Measurements from ENCODE around the gene RTN4R. TPM values are rescaled to one million over a fixed set of nuclear protein-coding genes. Genes with fewer than 3 reads are reported as not detected.
A peak's percentile ranks its signal among the peaks of the same experiment; 100 is the strongest.
"Not testable (repeated sequence)": the region's sequence is repeated elsewhere in the genome, so short reads cannot be mapped to it uniquely, and the experiment has no call there.

Gene RTN4R
- total RNA-seq, 1 experiment from 2014 or later: 11.9 TPM

DNA sequence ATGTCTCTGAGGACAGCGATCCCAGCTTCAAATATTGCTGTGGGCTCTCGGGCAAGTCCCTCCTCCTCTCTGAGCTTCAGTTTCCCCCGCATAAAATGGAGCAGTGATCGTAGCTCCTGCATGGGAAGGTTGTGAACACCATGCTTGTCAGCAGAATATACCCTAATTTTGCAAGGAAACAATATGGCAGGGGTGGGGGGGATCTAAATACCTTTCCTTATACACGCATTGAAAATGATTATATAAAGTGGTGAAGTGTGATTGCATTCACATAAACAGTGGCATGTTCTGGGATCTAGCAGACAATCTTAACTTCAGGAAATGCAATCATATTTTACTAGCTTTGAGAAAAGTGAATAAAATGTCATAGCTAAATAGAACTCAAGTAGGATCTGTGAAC lies 24.0 kb upstream of the RTN4R start:
- no peak for DNase-seq (ENCODE audit: low read depth)
- in situ Hi-C loops (cut with HindIII; ENCODE audit: low pct_unique_long_range_greater_than_20kb, low sequenced_read_pairs): no loop called here

DNA sequence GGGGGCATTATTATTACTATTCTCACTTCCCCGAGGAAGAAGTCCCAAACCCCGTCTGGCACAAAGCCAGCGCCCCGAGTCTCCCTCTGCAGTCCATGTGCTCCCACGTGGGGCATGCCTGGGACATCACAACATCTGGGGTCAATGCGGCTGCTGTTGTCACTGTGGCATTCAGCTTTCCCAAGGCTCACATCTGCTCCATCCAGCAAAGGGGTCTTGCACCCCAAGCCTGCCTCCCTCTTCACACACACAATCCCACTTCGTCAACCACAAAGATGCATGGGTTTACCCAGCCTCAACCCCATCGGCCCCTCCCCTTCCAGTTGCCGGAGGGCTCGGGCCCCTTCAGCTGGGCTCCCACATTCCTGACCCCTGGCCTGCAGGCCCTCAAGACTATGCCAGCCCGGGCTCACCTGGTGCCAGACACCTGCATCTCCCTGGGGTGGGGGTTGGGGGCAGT lies 23.5 kb upstream of the RTN4R start:
- in situ Hi-C loops (cut with HindIII; ENCODE audit: low pct_unique_long_range_greater_than_20kb, low sequenced_read_pairs): no loop called here
- DNase-seq (ENCODE audit: low read depth): no peak

DNA sequence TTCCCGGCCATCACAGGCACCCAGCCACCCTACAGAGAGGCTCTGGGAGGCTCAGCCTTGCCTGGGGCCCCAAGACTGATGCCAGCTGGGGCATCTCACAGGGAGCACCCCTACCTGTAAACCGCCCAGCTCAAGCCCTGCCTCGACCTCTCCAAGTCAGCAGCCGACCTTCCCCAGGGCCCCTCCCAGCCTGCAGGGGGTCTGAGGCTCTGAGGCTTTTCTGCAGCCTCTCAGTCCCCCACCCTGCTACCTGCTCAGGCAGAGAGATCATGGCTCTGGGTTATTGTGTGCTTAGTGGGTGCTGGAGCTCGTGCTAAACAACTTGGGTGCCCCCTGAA lies 23.1 kb upstream of the RTN4R start:
- in situ Hi-C loops (cut with HindIII; ENCODE audit: low pct_unique_long_range_greater_than_20kb, low sequenced_read_pairs): no loop called here
- DNase-seq (ENCODE audit: low read depth): no peak

DNA sequence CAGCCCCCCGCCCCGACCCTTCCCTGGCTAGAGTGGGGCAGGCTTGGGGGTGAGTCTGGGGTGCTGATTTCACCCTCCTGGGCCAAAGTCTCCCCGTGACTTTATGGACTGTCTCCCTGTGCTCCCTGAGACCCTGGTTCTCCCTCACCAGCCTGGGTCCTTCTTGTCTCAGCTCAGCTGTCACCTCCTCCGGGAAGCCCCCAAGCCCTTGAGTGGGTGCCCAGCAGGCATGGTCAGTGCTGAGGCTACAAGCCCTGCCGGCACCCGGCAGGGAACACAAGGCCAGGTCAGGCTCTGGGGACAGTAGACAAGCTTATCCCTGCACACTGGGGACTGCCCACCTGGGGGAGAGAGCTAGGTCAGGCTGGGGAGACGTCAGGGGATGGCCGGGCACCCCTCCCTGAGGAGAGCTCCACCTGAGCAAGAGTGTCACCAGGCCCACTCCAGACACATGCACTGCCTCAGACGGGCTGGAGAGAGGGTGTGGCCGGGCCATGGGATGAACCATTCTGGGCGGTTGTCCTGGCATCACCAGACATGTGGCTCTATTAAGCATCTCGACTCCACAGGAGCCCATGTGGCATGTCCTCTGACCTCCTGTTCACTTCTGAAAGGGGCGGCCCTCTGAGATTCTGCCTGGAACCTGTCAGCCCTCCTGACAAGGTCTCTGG lies 22.6 kb upstream of the RTN4R start:
- in situ Hi-C loops (cut with HindIII; ENCODE audit: low pct_unique_long_range_greater_than_20kb, low sequenced_read_pairs): no loop called here
- no peak for DNase-seq (ENCODE audit: low read depth)

DNA sequence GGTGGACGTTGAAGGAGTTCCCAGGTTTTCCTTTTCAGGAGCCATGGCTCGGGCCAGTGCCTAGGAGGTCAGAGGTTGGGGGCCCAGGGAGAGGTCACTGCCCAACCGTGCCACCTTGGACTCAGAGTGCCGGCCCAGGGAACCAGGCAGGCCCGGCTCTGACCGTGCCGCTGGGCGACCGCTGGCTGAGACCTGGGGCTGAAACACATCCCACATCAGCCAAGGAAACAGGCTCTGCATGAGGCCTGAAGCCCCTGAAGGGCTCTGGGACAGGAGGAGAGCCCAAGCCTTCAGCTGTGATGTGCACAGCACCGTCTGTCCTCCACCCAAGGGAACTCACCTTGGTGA lies 21.9 kb upstream of the RTN4R start:
- in situ Hi-C loops (cut with HindIII; ENCODE audit: low pct_unique_long_range_greater_than_20kb, low sequenced_read_pairs): no loop called here
- DNase-seq (ENCODE audit: low read depth): no peak

DNA sequence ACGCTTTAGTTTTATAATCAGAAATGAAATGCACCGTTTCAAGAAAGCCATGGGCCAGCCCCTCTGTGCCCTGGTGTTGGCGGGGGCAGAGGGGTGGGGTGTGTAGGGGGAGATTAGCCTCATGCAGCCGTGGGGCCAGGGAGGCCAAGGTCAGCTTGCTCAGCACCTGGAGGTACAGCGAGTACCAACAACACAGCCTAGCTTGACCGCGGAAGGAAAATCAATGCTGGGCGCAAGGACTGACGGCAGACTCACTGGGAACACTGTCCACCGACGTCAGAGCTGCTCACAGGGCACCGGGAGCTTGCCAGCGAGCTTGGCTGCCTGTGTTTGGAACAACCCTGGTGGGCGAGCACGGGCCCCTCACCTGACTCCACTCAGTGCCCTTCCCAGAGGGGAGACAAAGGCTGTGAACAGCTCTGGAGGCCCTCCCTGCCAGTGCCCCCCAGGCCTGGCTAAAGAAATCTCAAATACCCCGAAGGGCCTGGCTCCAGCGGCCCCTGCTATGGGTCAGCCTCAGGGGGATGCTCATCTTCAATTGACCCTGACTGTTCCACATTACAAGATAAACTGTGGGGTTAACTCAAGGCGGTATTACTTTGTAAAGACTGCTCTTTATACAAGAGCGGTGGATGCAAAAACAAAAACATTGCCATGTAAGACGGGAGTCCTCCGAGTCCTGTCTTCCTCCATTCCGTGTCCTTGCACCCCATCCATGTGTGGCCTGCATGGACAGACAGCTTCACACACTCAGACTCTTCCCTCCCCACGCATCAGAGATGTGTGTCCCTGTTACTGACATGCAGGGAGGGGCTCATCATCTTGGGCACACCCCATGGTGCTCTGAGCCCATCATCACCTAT lies 21.3 kb upstream of the RTN4R start:
- in situ Hi-C loops (cut with HindIII; ENCODE audit: low pct_unique_long_range_greater_than_20kb, low sequenced_read_pairs); DNase-seq (ENCODE audit: low read depth): not testable (repeated sequence)

DNA sequence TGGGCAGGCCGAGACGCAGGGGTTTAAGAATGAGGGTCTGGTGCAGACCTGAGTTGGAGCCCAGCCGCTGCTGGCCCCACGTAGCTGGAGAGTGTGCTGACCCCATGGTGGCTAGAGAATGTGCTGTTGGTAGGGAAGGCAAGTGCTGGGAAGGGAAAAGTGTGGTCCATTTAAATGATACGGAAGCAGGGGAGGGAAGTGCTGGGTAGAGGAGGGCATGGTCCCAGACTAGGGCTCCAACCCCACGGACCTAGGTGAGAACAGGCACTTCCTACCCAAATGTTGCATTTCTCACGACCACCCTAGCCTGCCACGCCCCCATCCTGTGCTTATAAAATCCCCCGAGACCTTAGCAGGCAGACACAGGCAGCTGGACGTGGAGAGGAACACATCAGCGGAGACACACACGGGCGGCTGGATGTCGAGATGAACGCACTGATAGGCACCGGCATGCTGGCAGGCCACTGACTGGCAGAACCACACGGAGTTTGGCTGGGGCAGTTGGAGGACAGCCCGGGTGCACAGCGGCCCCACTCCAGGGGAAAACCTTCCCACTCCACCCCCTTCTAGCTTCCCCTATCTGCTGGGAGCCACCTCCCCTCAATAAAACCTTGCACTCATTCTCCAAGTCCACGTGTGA lies 18.8 kb upstream of the RTN4R start:
- DNase-seq (ENCODE audit: low read depth); in situ Hi-C loops (cut with HindIII; ENCODE audit: low pct_unique_long_range_greater_than_20kb, low sequenced_read_pairs): not testable (repeated sequence)

DNA sequence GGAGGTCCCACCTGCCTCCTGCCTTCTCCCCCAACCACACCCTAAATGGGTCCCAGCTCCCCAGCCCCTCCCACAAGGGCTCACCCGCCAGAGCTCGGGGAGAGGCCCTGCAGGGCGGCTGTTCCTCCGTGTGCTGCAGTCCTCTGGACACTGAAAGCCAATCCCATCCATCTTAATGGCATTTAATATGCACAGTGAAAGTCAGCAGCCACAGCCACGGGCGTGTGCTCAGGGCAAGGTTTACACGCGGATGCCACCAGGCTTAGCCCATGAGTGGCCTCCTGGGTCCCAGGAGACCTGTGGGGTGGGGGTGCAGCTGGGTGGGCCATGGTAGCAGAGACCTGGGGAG lies 18.2 kb upstream of the RTN4R start:
- in situ Hi-C loops (cut with HindIII; ENCODE audit: low pct_unique_long_range_greater_than_20kb, low sequenced_read_pairs); DNase-seq (ENCODE audit: low read depth): not testable (repeated sequence)

DNA sequence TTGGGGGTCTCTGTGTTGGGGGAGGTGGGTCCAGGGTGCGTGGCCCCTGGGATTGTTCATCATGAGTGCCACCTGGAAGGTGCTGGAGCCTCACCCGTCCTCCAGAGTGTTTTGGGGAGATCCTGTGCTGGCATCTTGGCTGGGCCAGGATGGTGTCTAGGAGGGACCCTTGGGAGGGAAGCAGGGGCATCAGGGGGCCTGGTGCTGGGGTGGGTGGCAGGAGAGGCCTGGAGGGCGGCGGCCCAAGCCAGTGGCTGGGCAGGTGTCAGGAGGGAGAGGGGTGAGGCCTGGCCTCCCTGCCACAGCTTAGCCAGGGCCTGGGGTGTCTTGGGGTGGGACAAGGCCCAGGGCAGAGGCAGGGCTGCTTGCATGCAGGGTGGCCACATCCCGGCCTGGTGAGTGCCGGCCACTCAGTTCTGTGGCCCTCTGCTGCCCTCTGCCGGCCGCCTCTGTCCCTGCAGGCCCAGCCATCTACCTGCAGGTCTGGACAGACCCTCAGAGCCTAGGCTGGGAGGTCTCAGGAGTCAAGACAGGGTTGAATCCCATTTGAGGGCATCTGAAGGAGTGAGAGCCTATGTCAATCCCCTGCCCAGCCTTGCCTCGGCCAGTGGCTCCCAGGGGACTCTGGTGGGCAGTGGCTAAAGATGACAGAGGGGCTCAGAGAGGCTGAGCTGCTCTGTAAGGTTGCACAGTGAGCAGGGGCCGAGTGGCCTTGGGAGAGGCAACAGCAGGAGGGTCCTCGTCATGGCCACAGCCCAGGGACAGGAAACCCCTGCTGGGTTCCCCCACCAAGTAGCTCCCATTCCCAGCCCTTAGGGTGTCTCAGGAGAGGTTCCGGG lies 17.6 kb upstream of the RTN4R start:
- in situ Hi-C loops (cut with HindIII; ENCODE audit: low pct_unique_long_range_greater_than_20kb, low sequenced_read_pairs): not testable (repeated sequence)
- DNase-seq (ENCODE audit: low read depth): peak; percentile 44

DNA sequence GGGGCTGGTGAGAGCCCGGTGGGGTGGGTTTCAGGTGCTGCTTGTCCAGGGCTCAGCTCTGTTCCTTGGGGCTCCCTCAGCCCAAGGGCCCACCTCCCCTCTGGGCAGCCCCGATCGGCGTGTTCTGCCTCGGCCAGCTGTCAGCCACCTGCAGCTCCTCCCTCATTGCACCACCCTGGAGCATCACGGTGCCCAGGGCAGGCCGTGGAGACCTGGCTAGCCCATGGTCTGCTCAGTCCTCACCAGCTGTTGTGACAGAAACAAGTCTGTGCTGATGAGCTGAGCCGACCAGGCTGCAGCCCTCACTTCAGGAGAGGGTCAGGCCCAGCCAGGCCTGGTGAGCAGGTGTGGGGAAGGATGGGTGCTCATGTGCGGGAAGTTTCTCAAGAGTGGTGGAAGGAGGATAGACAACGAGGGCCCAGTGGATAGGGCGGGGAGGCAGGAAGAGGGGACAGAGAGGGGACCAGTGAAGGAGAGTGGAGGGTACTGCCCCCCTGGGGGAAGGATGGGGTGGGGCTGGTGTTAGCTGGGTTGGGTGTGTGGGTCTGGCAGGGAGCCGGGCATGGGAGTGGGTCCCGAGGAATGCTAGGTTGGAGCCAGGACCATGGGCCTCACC lies 16.5 kb upstream of the RTN4R start:
- in situ Hi-C loops (cut with HindIII; ENCODE audit: low pct_unique_long_range_greater_than_20kb, low sequenced_read_pairs): no loop called here

DNA sequence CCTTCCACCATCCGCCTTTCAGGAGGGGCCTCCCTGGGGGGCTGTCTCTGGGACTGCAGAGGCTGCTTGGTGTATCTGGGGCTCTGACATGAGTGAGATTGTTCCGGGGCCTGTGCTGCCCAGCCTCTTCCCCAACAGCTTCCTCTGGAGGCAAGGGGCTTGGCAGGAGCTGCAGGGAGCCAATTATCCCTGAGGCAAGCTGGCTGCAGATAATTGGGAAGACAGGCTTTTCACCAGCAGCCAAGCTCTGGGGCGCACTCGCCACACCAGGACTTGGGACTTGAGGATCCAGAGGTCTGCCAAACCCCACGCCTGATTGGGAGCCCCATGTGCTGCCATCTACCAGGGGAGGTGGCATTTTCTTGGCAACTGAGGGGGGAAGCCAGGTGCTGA lies 15.6 kb upstream of the RTN4R start:
- in situ Hi-C loops (cut with HindIII; ENCODE audit: low pct_unique_long_range_greater_than_20kb, low sequenced_read_pairs): no loop called here

More for the DNA sequence above, 16.5 kb upstream of the RTN4R start:
- DNase-seq (ENCODE audit: low read depth): no peak

DNA sequence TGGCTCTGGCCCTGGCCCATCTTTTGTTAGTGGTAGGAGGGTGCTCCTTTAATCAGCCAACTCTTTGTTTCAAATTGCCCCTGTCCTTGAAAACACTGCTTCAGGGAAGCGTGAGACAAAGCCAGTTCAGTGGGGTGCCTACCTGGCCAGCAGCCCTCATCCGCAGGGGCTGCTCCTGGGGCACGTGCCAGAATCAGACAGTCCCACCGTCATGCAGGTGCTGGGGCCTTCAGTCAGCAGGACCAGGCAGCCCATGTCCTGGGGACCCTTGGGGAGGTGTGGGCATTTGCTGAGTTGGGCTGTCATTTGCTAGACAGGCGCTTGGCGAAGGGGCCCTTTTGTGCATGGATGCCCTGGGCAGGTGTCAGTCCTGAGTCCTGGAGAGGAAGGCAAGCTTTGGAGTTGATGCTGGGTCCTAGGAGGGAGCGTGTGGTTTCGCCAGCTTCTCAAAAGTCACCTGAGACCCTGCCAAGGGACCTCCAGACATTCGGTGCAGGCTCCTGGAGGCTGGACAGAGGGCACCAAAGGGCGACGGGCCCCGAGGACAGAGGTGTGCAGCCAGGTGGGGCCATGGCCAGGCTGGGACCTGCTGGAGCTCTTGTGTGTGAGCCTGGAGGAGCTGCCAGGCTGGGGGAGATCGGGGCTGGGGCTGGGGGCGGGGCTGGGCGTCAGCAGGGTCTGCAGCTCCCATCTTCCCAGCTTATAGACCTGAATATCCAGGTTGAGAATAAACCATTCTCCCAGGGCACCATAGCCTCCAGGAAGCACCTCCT lies 15.0 kb upstream of the RTN4R start:
- in situ Hi-C loops (cut with HindIII; ENCODE audit: low pct_unique_long_range_greater_than_20kb, low sequenced_read_pairs): no loop called here
- no peak for DNase-seq (ENCODE audit: low read depth)

More for the DNA sequence above, 15.6 kb upstream of the RTN4R start:
- no peak for DNase-seq (ENCODE audit: low read depth)

DNA sequence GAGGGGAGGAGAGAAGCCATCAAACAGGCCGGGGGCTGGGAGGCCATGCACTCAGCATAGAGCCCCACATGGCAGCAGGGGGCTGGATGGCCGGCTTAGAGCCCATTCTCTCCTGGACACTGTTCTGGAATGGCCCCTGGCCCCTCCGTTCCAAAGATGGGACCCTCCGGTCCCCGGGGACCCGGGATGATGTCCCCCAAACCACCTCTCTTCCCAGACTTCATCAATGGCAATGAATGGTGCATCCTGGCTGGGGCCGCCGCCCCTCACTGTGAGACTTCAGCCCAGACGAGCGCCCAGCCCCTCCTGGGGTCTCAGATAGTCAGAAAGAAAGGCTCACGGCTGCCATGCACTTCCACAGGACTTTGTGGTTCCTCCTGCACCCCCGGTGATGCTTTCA lies 13.8 kb upstream of the RTN4R start:
- no peak for DNase-seq (ENCODE audit: low read depth)
- in situ Hi-C loops (cut with HindIII; ENCODE audit: low pct_unique_long_range_greater_than_20kb, low sequenced_read_pairs): no loop called here

DNA sequence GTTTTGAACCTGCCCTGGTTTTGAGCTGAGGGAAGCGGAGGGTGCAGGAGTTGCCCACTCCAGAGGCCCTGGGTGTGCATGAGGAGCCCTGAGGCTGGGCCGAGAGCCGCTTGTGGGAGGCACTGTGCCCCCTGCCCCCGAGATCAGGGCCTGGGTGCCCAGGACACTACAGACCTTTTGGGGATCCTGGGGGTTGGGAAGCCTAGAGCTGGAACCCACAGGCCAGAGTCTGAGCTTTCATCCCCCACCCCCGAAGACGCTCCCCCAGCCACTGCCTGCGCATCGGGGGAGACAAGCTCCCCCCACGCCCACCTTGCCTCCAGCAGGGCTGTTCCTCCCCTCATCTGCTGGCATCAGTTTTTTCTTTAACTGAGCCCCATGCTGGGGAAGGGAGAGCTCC lies 13.4 kb upstream of the RTN4R start:
- DNase-seq (ENCODE audit: low read depth); in situ Hi-C loops (cut with HindIII; ENCODE audit: low pct_unique_long_range_greater_than_20kb, low sequenced_read_pairs): not testable (repeated sequence)

DNA sequence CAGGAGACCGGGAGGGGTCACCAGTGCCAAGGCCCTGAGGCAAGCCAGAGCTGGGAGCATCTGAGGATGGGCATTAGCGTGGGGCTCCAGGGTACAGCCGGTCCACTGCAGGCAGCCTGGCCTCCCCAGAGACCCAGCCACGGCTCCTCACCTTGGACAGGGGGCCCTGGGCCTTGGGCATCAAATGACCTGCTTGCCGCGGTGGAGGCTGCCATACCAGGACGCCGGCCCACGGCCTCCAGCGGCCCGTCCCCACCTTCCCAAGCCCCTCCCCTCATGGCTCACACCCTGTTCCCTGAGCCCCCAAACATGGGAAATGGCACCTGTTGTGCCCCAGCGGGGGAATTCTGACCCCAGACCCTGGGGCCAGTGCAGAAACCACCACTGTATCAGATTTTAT lies 12.7 kb upstream of the RTN4R start:
- in situ Hi-C loops (cut with HindIII; ENCODE audit: low pct_unique_long_range_greater_than_20kb, low sequenced_read_pairs): no loop called here
- DNase-seq (ENCODE audit: low read depth): no peak

DNA sequence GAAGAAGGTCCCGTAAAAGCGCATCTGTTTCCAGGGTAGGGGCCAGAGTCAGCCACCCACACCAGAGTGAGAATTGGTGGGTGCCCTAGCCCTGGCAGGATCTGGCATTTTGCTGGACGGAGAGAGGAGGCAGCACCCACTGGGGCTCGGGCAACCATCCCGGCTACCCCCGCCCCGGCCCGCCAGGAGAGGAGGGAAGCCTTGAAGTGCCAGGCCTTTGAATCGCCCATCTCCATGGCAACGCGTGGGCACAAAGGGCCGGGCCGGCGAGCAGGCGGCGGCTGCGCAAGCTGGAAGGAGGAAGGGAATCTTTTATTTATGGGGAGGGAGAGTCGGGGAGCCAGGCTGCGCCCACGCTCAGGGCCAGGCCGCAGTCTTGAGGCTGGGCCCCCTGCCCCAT lies 12.0 kb upstream of the RTN4R start:
- DNase-seq (ENCODE audit: low read depth); in situ Hi-C loops (cut with HindIII; ENCODE audit: low pct_unique_long_range_greater_than_20kb, low sequenced_read_pairs): not testable (repeated sequence)

DNA sequence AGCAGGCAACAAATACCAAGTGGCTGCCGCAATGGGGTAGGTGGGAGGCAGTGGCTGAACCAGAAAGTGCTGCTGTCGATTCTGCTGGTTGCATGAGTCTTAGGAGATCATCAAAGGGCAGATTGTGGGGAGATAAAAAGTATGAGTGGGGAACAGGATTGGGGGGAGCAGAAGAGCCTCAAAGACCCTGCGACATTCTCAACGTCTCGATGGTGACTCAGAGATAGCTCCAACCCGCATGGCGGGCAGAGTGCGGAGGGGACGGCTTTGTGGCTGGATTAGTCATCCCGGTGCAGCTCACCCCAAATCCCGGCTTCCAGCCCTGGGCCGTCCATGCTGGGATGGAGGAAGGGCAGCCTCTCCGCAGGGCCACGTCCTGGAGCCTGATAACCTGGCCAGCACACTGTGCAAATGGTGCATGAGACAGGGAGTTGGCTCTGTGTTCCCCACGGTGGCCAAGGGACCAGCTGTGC lies 11.6 kb upstream of the RTN4R start:
- in situ Hi-C loops (cut with HindIII; ENCODE audit: low pct_unique_long_range_greater_than_20kb, low sequenced_read_pairs): no loop called here
- no peak for DNase-seq (ENCODE audit: low read depth)
